Measurements from ENCODE around the gene SMCO4.
"Not testable (repeated sequence)": the region's sequence is repeated elsewhere in the genome, so short reads cannot be mapped to it uniquely, and the experiment has no call there.

- not testable (repeated sequence) for TF ChIP-seq CTCF (IDR thresholded peaks at IDR 0.05; ENCODE audit: control extremely low read depth in 1 of 3, insufficient read depth in 1 of 3, low read depth in 1 of 3, low read length in 3 of 3); POLR2AphosphoS5 (IDR thresholded peaks at IDR 0.05; ENCODE audit: low read depth, low read length); JUN (IDR thresholded peaks at IDR 0.05; ENCODE audit: low read depth, low read length); POLR2A (IDR thresholded peaks at IDR 0.05; ENCODE audit: control extremely low read depth in 1 of 2, low read depth in 2 of 2, low read length in 2 of 2); TAF7 (optimal IDR thresholded peaks at IDR 0.05; ENCODE audit: borderline replicate concordance, low read depth, low read length); ZNF274 (IDR thresholded peaks at IDR 0.05; ENCODE audit: borderline replicate concordance, extremely low read depth, low read length); HDAC6 (IDR thresholded peaks at IDR 0.05; ENCODE audit: low read depth, low read length); JUND (IDR thresholded peaks at IDR 0.05; ENCODE audit: low read length); BRCA1 (IDR thresholded peaks at IDR 0.05; ENCODE audit: low read depth, low read length); EZH2 (IDR thresholded peaks at IDR 0.05; ENCODE audit: low read depth, low read length, severe bottlenecking); GTF2F1 (IDR thresholded peaks at IDR 0.05; ENCODE audit: borderline replicate concordance, low read depth, low read length); MAX (IDR thresholded peaks at IDR 0.05)
Observed at GRCh38 chr11:93535578-93535977, 7.6 kb downstream of the SMCO4 start.
